Psoas muscle (tissue), 8 donors: Measurements from ENCODE around the gene AKAP6. TPM values are rescaled to one million over a fixed set of nuclear protein-coding genes. Genes with fewer than 3 reads are reported as not detected.

Experiments
- ATAC-seq, 4 donors: fragments of 200-7000 bp; cut with Tn5 transposase; one replicate each; pipeline ENCODE4 v1.9.1; 2020; ENCODE audit warnings: moderate library complexity in 3 of 4, mild to moderate bottlenecking in 2 of 4
- DNase-seq, 2 donors: peaks; one replicate each; pipeline ENCODE4 v3.0.0-alpha.2; 2020
- H3K27ac ChIP-seq: fragments of 200-600 bp; one replicate; pipeline ENCODE4 v1.8.0; 2022
- H3K27me3 ChIP-seq, 3 donors: fragments of 200-600 bp in 1 of 3; one replicate each; pipeline versions ENCODE4 v1.6.1 to v1.8.0; 2013 to 2022; ENCODE audit warnings: low read length in 2 of 3, mild to moderate bottlenecking in 2 of 3, moderate library complexity in 1 of 3; ENCODE audit not compliant: insufficient read depth in 3 of 3
- H3K36me3 ChIP-seq, 2 donors: fragments of 200-600 bp in 1 of 2; one replicate each; pipeline versions ENCODE4 v1.6.1 to v1.8.0; 2013 to 2022; ENCODE audit warnings: low read depth in 1 of 2, mild to moderate bottlenecking in 1 of 2, moderate library complexity in 1 of 2; ENCODE audit not compliant: insufficient read depth in 1 of 2
- H3K4me1 ChIP-seq: fragments of 200-600 bp; one replicate; pipeline ENCODE4 v1.8.0; 2022
- H3K4me3 ChIP-seq: fragments of 200-600 bp; one replicate; pipeline ENCODE4 v1.8.0; 2022; ENCODE audit warnings: mild to moderate bottlenecking
- H3K9me3 ChIP-seq: fragments of 200-600 bp; one replicate; pipeline ENCODE4 v1.8.0; 2022
- WGBS, 3 donors: extraction: QIAGEN DNeasy Blood & Tissue Kit; methylation state at CpG; one replicate each; pipeline versions ENCODE4 v1.1.6 to v1.1.7; 2013; 5-methylcytosine and 5-hydroxymethylcytosine counted together
- intact Hi-C, 2 donors: fragments of 100-400 bp; cut with DNase I; formaldehyde crosslinking; loops; one replicate each; pipeline versions ENCODE4 v1.11.0 to v1.14.2; 2022
- polyA plus RNA-seq, 3 donors: library from polyadenylated mRNA; stranded (reverse); fragments of 200-250 nt; gene quantifications; one replicate each; pipeline ENCODE4 v1.2.3, GENCODE V29; 2013
- total RNA-seq, 4 donors: library from RNA; stranded (reverse); fragmentation: NEBNext Ultra II Directional in 2 of 4; extraction: Animal tissue kit (Norgen Biotek cat#: 25700) in 2 of 4; gene quantifications; one replicate each; pipeline versions ENCODE4 v1.2.1 to v1.2.4, GENCODE V29; 2021 to 2023
- TF ChIP-seq, protein P1 (sequence below): fragments of 200-600 bp; IDR thresholded peaks from one replicate; pipeline ENCODE4 v1.8.0; 2022; ENCODE audit warnings: antibody characterized with exemption
- donor health status: healthy with polysubstance abuse.
- donor health status: DM: no; HTN: no; CAD: no; lungs with moderate emphysema.
- donor health status: Bipolar disorder and iron deficiency.
- donor health status: healthy.
- donor health status: DM: yes; HTN: yes; CAD: no.
- donor health status: DM: no; HTN: no; CAD: no.
- donor health status: DM: no; HTN: no; CAD: no.
- donor health status: DM: yes; HTN: yes; CAD: no.

Gene AKAP6
- total and polyA plus RNA-seq, 7 donors: 9.1 to 173 (median 113) TPM

GRCh38 chr14:32637582-32637981 is 308.5 kb downstream of the AKAP6 start:
- Histone ChIP-seq H3K9me3 (no peaks in the 10 kb centered on the region), H3K27me3 (no peaks in the 10 kb centered on the region), H3K27ac (no peak overlapping the region), H3K36me3 (no peaks in the 10 kb centered on the region), H3K4me3 (no peak overlapping the region), H3K4me1 (peaks cover 4% of the 10 kb centered on the region)
- intact Hi-C loops: no loop called here
- DNase-seq: no peak
- 93 to 96% (median 95%) methylated on average over 2 of the region's 2 CpGs for WGBS, 3 donors
- no peak for ATAC-seq
- TF ChIP-seq, protein P1, sequence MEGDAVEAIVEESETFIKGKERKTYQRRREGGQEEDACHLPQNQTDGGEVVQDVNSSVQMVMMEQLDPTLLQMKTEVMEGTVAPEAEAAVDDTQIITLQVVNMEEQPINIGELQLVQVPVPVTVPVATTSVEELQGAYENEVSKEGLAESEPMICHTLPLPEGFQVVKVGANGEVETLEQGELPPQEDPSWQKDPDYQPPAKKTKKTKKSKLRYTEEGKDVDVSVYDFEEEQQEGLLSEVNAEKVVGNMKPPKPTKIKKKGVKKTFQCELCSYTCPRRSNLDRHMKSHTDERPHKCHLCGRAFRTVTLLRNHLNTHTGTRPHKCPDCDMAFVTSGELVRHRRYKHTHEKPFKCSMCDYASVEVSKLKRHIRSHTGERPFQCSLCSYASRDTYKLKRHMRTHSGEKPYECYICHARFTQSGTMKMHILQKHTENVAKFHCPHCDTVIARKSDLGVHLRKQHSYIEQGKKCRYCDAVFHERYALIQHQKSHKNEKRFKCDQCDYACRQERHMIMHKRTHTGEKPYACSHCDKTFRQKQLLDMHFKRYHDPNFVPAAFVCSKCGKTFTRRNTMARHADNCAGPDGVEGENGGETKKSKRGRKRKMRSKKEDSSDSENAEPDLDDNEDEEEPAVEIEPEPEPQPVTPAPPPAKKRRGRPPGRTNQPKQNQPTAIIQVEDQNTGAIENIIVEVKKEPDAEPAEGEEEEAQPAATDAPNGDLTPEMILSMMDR: no peak

- TF ChIP-seq, protein P1: no peak
- Histone ChIP-seq H3K9me3 (no peaks in the 10 kb centered on the region), H3K27ac (no peak overlapping the region), H3K4me3 (no peak overlapping the region), H3K4me1 (peaks cover 4% of the 10 kb centered on the region), H3K27me3 (no peaks in the 10 kb centered on the region), H3K36me3 (no peaks in the 10 kb centered on the region)
- ATAC-seq: no peak
- WGBS, 3 donors: 96 to 99% (median 98%) methylated on average over 2 of the region's 2 CpGs
- intact Hi-C loops: no loop called here
- DNase-seq: no peak
Measured at GRCh38 chr14:32639208-32639607, 310.1 kb downstream of the AKAP6 start.

GRCh38 chr14:32645551-32645950 is 316.5 kb downstream of the AKAP6 start:
- no peak overlapping the region for H3K27ac ChIP-seq
- H3K27me3 ChIP-seq: no peaks in the 10 kb centered on the region
- TF ChIP-seq, protein P1: no peak
- 53 to 79% (median 69%) methylated on average over 1 of the region's 1 CpG for WGBS, 3 donors
- no peak for DNase-seq
- no peaks in the 10 kb centered on the region for H3K9me3 ChIP-seq
- no peak for ATAC-seq
- H3K4me1 ChIP-seq: peaks cover 6% of the 10 kb centered on the region
- intact Hi-C loops: loop anchor here in 1 of 2 donors (10.0 kb wide), 1 partner anchor 51 kb away; no protein-coding TSS in a partner anchor
- peaks cover 0 to 6% of the 10 kb centered on the region in 2 donors for H3K36me3 ChIP-seq
- H3K4me3 ChIP-seq: no peak overlapping the region

DNA sequence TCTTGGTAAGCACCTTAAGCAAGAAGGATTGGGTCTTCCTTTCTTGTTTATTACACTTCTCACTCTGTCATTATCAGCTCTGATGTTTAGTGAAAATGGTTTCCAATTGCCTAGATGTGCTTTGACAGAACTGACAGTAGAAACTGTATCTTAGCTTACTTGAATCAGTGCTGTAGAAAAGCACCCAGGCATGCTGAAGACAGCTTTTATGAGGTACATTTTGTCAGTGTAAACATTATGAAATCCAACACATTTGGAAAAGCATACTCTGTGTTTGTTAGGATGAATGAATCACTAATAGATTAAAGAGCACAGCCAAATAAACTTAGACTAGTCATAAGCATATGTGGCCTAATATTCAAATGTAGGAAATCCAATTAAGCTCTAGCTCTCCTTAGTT is 319.3 kb downstream of the AKAP6 start:
- peak; percentile 26 to 86 (median 68) for ATAC-seq
- TF ChIP-seq, protein P1: no peak
- H3K27ac ChIP-seq: no peak overlapping the region

GRCh38 chr14:32650030-32650429 is 320.9 kb downstream of the AKAP6 start:
- ATAC-seq (no peak), DNase-seq (no peak)
- 96 to 97% (median 97%) methylated on average over 7 of the region's 7 CpGs for WGBS, 3 donors
- Histone ChIP-seq H3K4me3 (no peak overlapping the region), H3K9me3 (no peaks in the 10 kb centered on the region), H3K4me1 (peaks cover 6% of the 10 kb centered on the region), H3K36me3 (peaks cover 0 to 5% of the 10 kb centered on the region in 2 donors), H3K27me3 (no peaks in the 10 kb centered on the region), H3K27ac (no peak overlapping the region)
- intact Hi-C loops: no loop called here
- TF ChIP-seq, protein P1: no peak

More for the DNA sequence above, 319.3 kb downstream of the AKAP6 start:
- Histone ChIP-seq H3K4me3 (no peak overlapping the region), H3K4me1 (peaks cover 6% of the 10 kb centered on the region), H3K27me3 (no peaks in the 10 kb centered on the region), H3K9me3 (no peaks in the 10 kb centered on the region), H3K36me3 (peaks cover 0 to 6% of the 10 kb centered on the region in 2 donors)
- no peak for DNase-seq
- intact Hi-C loops: loop anchor here in 1 of 2 donors (10.0 kb wide), 1 partner anchor 54 kb away; no protein-coding TSS in a partner anchor
